Endothelial cell of umbilical vein (primary cell): ENCODE results near the gene DNAJC16. TPM values are rescaled to one million over a fixed set of nuclear protein-coding genes. Genes with fewer than 3 reads are reported as not detected.

Experiments used
- BruUV-seq: library from RNA; stranded (reverse); fragments of 400-500 nt; replicated peaks from 2 replicates; lab custom pipeline; 2021; lab: Mats Ljungman, UMichigan
- CTCF ChIA-PET: fragments of 300-600, 350-600 bp; sonication (Branson Sonifier 250); formaldehyde crosslinking; loops from one replicate; lab custom pipeline; 2021; ENCODE audit warnings: antibody characterized with exemption, inconsistent platforms; lab: Charles Lee
- POLR2A ChIA-PET: fragments of 300-600, 350-600 bp; sonication (Branson Sonifier 250); formaldehyde crosslinking; loops from one replicate; lab custom pipeline; 2021; ENCODE audit warnings: antibody characterized with exemption, inconsistent platforms; lab: Charles Lee
- DNase-seq: peaks from one replicate; pipeline ENCODE4 v3.0.0-alpha.2; 2011; ENCODE audit warnings: low read depth, low spot score
- FAIRE-seq: peaks from 2 replicates; lab custom pipeline; 2011; peaks lifted over from hg19 to GRCh38; lab: Jason Lieb, UNC
- H2AFZ ChIP-seq: 2 replicates; pipeline ENCODE4 v1.6.0; 2012; ENCODE audit warnings: low read depth, low read length, control low read depth, inconsistent platforms
- H3K27ac ChIP-seq: 2 replicates; pipeline ENCODE4 v1.5.1; 2011; ENCODE audit warnings: low read depth, mild to moderate bottlenecking, control low read depth, low read length, moderate library complexity; ENCODE audit not compliant: insufficient read depth
- H3K27me3 ChIP-seq, 2 experiments: 2 replicates each; pipeline versions ENCODE4 v1.6.0 to v1.6.1; 2011; ENCODE audit warnings: low read length in 2 of 2, mixed read lengths in 1 of 2; ENCODE audit not compliant: control insufficient read depth in 2 of 2, insufficient read depth in 2 of 2
- H3K36me3 ChIP-seq, 2 experiments: 2 replicates in 1 of 2; 3 replicates in 1 of 2; pipeline ENCODE4 v1.5.1; 2011; ENCODE audit warnings: low read length in 2 of 2, mild to moderate bottlenecking in 1 of 2, moderate library complexity in 1 of 2; ENCODE audit not compliant: control insufficient read depth in 2 of 2, insufficient read depth in 2 of 2; ENCODE audit errors: extremely low read depth in 1 of 2
- H3K4me1 ChIP-seq: 3 replicates; pipeline ENCODE4 v1.5.1; 2011; ENCODE audit warnings: mild to moderate bottlenecking, low read length; ENCODE audit not compliant: control insufficient read depth, insufficient read depth; ENCODE audit errors: extremely low read depth
- H3K4me2 ChIP-seq: 2 replicates; pipeline ENCODE4 v1.6.1; 2011; ENCODE audit warnings: low read length, control low read depth, mixed read lengths; ENCODE audit not compliant: insufficient read depth
- H3K4me3 ChIP-seq, 3 experiments: fragments of 200-600 bp in 1 of 3; sonication (generic), shearing (Covaris generic) in 1 of 3; replicated peaks in 1 of 3; 2 replicates each; pipeline ENCODE4 v1.5.1; 2011 to 2016; ENCODE audit warnings: control low read depth in 3 of 3, low read length in 3 of 3, mild to moderate bottlenecking in 2 of 3, inconsistent platforms in 1 of 3, low read depth in 1 of 3, moderate library complexity in 1 of 3; ENCODE audit not compliant: insufficient read depth in 1 of 3
- H3K79me2 ChIP-seq: 2 replicates; pipeline ENCODE4 v1.6.0; 2012; ENCODE audit warnings: low read length, inconsistent platforms; ENCODE audit not compliant: control insufficient read depth, insufficient read depth
- H3K9ac ChIP-seq: replicated peaks from 2 replicates; pipeline ENCODE3; 2011; ENCODE audit warnings: low read length, control low read depth; ENCODE audit not compliant: insufficient read depth; ENCODE audit errors: extremely low read depth
- H3K9me1 ChIP-seq: replicated peaks from 3 replicates; pipeline ENCODE4 v1.6.0; 2011; ENCODE audit warnings: mild to moderate bottlenecking, low read length; ENCODE audit not compliant: control insufficient read depth, insufficient read depth; ENCODE audit errors: extremely low read depth
- H3K9me3 ChIP-seq: replicated peaks from 2 replicates; pipeline ENCODE4 v1.5.1; 2012; ENCODE audit warnings: low read length, inconsistent platforms; ENCODE audit not compliant: control insufficient read depth, insufficient read depth
- H4K20me1 ChIP-seq: replicated peaks from 2 replicates; pipeline ENCODE3; 2011; ENCODE audit warnings: mild to moderate bottlenecking, low read length; ENCODE audit not compliant: control insufficient read depth, insufficient read depth; ENCODE audit errors: extremely low read depth
- EZH2 ChIP-seq: IDR thresholded peaks from 2 replicates; pipeline ENCODE4 v1.6.1; 2012; ENCODE audit warnings: borderline replicate concordance, low read depth, mild to moderate bottlenecking, moderate library complexity, low read length, inconsistent platforms; ENCODE audit not compliant: severe bottlenecking
- FOS ChIP-seq: IDR thresholded peaks from 2 replicates; pipeline ENCODE4 v1.6.1; 2011; ENCODE audit warnings: mild to moderate bottlenecking, low read length, moderate library complexity, borderline replicate concordance; ENCODE audit not compliant: insufficient read depth
- GATA2 ChIP-seq: IDR thresholded peaks from 2 replicates; pipeline ENCODE4 v1.7.0; 2011; ENCODE audit warnings: low read depth, mild to moderate bottlenecking, moderate library complexity, mixed read lengths, low read length; ENCODE audit not compliant: insufficient read length, insufficient read depth
- JUN ChIP-seq: IDR thresholded peaks from 2 replicates; pipeline ENCODE4 v1.6.1; 2011; ENCODE audit warnings: borderline replicate concordance, low read depth; ENCODE audit not compliant: insufficient read length, insufficient read depth
- MYC ChIP-seq: IDR thresholded peaks from one replicate; pipeline ENCODE4 v1.6.1; 2011; ENCODE audit warnings: mild to moderate bottlenecking, low read depth, low read length
- POLR2A ChIP-seq: IDR thresholded peaks from 2 replicates; pipeline ENCODE4 v1.6.1; 2012; ENCODE audit warnings: low read depth, mild to moderate bottlenecking, control low read depth, low read length
- POLR2AphosphoS5 ChIP-seq: IDR thresholded peaks from 2 replicates; pipeline ENCODE4 v1.6.1; 2012; ENCODE audit warnings: low read depth, mild to moderate bottlenecking, control low read depth, low read length, moderate library complexity; ENCODE audit not compliant: insufficient read depth
- dilution Hi-C: fragments of 300-500 bp; cut with MboI; formaldehyde crosslinking; loops from one replicate; pipeline ENCODE4 v1.15.0; 2019; ENCODE audit warnings: low sequenced_read_pairs; ENCODE audit not compliant: extremely low pct_ligation_motif_present
- intact Hi-C: fragments of 100-400 bp; cut with micrococcal nuclease; formaldehyde crosslinking; loops from one replicate; pipeline ENCODE4 v1.10.0; 2022
- polyA plus RNA-seq, 4 experiments: library from polyadenylated mRNA; depleted of rRNA in 3 of 4; stranded (reverse) in 3 of 4; unstranded in 1 of 4; fragments of >200 nt; gene quantifications; 2 replicates each; pipeline versions ENCODE4 v1.2.1 to v1.2.3, GENCODE V29; 2011 to 2012; ENCODE audit warnings: missing spikeins in 1 of 4
- total RNA-seq: library from RNA; stranded (reverse); gene quantifications from 2 replicates; pipeline ENCODE4 v1.2.3, GENCODE V29; 2021
- TF ChIP-seq, protein P1 (sequence below): IDR thresholded peaks from 2 replicates; pipeline ENCODE4 v1.6.1; 2011; ENCODE audit not compliant: insufficient read depth, insufficient read length
- TF ChIP-seq, protein P2 (sequence below), 2 donors: IDR thresholded peaks; 1 replicate in 1 of 2; 2 replicates in 1 of 2; pipeline ENCODE4 v1.5.1; 2011; ENCODE audit warnings: low read length in 2 of 2, mild to moderate bottlenecking in 2 of 2, moderate library complexity in 2 of 2, control low read depth in 1 of 2, inconsistent platforms in 1 of 2, low read depth in 1 of 2; ENCODE audit not compliant: insufficient read depth in 1 of 2; ENCODE audit errors: extremely low read depth in 1 of 2

DNAJC16 gene
- total and polyA plus RNA-seq, 2 donors (not counting 3 experiments of a cell fraction or from before 2014, with no cell fraction given): 8.0 to 21.4 TPM

DNA sequence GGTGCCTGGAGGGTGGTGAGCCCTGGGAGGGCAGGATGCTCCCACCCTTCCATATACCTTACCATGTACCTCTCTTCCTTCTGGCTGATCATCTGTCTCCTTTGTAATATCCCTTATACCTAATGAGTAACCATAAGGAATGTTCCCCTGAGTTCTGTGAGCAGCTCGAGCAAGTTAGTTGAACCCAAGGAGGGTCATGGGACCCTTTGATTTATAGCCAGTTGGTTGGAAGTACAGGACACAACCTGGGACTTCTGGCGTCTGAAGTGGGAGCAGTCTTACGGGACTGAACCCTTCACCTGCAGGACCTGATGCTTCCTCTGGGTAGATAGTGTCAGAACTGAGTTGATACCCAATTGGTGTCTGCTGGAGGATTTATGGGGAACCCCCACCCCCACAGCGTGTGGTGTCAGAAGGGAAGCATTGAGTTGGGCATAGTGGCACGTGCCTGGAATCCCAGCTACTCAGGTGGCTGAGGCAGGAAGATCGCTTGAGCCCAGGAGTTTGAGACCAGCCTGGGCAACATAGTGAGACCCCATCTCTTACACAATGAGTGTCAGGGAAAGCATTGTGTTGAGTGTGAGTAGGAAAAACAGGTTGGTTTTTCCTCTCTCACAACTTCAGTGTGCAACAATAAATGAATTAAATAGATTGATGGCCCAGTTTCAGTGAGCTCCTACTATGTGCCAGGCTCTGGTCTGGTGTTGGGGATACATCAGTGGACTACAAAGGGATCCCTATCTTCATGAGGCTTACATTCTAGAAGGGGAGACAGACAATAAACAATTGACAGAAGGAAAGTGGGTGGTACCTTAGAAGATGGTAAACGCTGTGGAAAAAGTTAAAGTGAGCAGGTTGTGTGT is 16.0 kb downstream of the DNAJC16 start:
- ChIA-PET POLR2A (no interaction called here), CTCF (no interaction called here)
- Histone ChIP-seq H3K4me2 (no peak overlapping the region), H3K27ac (no peak overlapping the region), H3K4me3 (no peak overlapping the region), H3K36me3 (peaks cover 5 to 15% of the 10 kb centered on the region in 2 experiments), H3K9me3 (no peaks in the 10 kb centered on the region), H3K9ac (no peak overlapping the region), H2AFZ (no peak overlapping the region), H3K27me3 (no peaks in the 10 kb centered on the region), H3K79me2 (no peaks in the 10 kb centered on the region), H3K4me1 (no peaks in the 10 kb centered on the region), H3K9me1 (no peaks in the 10 kb centered on the region), H4K20me1 (no peaks in the 10 kb centered on the region)
- intact Hi-C loops (no loop called here), dilution Hi-C loops (no loop called here)
- TF ChIP-seq MYC (no peak), POLR2A (no peak), POLR2AphosphoS5 (no peak)
- TF ChIP-seq, protein P1, sequence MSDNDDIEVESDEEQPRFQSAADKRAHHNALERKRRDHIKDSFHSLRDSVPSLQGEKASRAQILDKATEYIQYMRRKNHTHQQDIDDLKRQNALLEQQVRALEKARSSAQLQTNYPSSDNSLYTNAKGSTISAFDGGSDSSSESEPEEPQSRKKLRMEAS: no peak
- TF ChIP-seq, protein P2, sequence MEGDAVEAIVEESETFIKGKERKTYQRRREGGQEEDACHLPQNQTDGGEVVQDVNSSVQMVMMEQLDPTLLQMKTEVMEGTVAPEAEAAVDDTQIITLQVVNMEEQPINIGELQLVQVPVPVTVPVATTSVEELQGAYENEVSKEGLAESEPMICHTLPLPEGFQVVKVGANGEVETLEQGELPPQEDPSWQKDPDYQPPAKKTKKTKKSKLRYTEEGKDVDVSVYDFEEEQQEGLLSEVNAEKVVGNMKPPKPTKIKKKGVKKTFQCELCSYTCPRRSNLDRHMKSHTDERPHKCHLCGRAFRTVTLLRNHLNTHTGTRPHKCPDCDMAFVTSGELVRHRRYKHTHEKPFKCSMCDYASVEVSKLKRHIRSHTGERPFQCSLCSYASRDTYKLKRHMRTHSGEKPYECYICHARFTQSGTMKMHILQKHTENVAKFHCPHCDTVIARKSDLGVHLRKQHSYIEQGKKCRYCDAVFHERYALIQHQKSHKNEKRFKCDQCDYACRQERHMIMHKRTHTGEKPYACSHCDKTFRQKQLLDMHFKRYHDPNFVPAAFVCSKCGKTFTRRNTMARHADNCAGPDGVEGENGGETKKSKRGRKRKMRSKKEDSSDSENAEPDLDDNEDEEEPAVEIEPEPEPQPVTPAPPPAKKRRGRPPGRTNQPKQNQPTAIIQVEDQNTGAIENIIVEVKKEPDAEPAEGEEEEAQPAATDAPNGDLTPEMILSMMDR (IDR thresholded peaks at IDR 0.05; ENCODE audit: extremely low read depth in 1 of 2, insufficient read depth in 1 of 2, low read depth in 1 of 2, low read length in 2 of 2): no peak
- BruUV-seq: no TSS peak
- no peak for DNase-seq
- no peak for FAIRE-seq

DNA sequence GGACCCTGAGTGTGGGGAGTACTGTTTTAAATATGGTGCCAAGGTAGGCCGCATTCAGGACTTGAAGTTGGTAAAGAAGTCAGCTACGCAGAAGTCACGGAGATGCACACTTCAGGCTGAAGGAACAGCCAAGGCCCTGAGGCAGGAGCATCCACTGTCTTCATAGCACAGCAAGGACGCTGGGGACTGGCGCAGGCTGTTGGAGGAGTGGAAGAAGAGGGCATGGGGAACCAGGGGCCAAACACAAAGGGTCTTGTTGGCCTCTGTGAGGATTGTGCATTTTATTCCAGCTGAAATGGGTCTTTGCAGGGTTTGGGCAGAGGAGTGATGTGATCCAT is 16.6 kb downstream of the DNAJC16 start:
- ChIA-PET POLR2A (no interaction called here), CTCF (no interaction called here)
- no TSS peak for BruUV-seq
- Histone ChIP-seq H3K4me1 (no peaks in the 10 kb centered on the region), H3K9me1 (no peaks in the 10 kb centered on the region), H3K27me3 (no peaks in the 10 kb centered on the region), H3K36me3 (peaks cover 5 to 19% of the 10 kb centered on the region in 2 experiments), H2AFZ (no peak overlapping the region), H3K79me2 (no peaks in the 10 kb centered on the region), H3K9me3 (no peaks in the 10 kb centered on the region), H3K4me3 (no peak overlapping the region), H4K20me1 (no peaks in the 10 kb centered on the region), H3K27ac (no peak overlapping the region), H3K4me2 (no peak overlapping the region), H3K9ac (no peak overlapping the region)
- DNase-seq: no peak
- intact Hi-C loops (no loop called here), dilution Hi-C loops (no loop called here)
- TF ChIP-seq POLR2A (no peak), EZH2 (no peak), POLR2AphosphoS5 (no peak), JUN (no peak), MYC (no peak), FOS (no peak), GATA2 (no peak)
- TF ChIP-seq, protein P1: no peak
- TF ChIP-seq, protein P2 (IDR thresholded peaks at IDR 0.05; ENCODE audit: extremely low read depth in 1 of 2, insufficient read depth in 1 of 2, low read depth in 1 of 2, low read length in 2 of 2): no peak
- FAIRE-seq: no peak
